Right lung (tissue), 5 donors: ENCODE results near the gene KRTCAP3. TPM values are rescaled to one million over a fixed set of nuclear protein-coding genes. Genes with fewer than 3 reads are reported as not detected.

Source experiments
- DNase-seq, 2 donors: peaks; one replicate each; pipeline ENCODE4 v3.0.0-alpha.2; 2013
- polyA plus RNA-seq, 5 donors: library from polyadenylated mRNA; unstranded; fragments of 120-200 nt; gene quantifications; one replicate each; pipeline versions ENCODE4 v1.2.1 to v1.2.3, GENCODE V29; 2013; ENCODE audit warnings: inconsistent platforms in 1 of 5, low replicate concordance in 1 of 5; ENCODE audit not compliant: insufficient read length in 5 of 5, insufficient read depth in 1 of 5

The KRTCAP3 gene
- polyA plus RNA-seq, 5 donors: 12.0 to 17.1 (median 12.9) TPM

GRCh38 chr2:27431395-27431794 is 10.8 kb upstream of the KRTCAP3 start:
- DNase-seq: no peak

GRCh38 chr2:27435628-27436027 is 6.6 kb upstream of the KRTCAP3 start:
- no peak for DNase-seq

- no peak for DNase-seq
Observed at GRCh38 chr2:27441226-27441926, 805 bp upstream of the KRTCAP3 start.

GRCh38 chr2:27442920-27443282 is 720 bp downstream of the KRTCAP3 start:
- DNase-seq: no peak

GRCh38 chr2:27445155-27445554 is 3.0 kb downstream of the KRTCAP3 start:
- no peak for DNase-seq

GRCh38 chr2:27445615-27446014 is 3.4 kb downstream of the KRTCAP3 start:
- no peak for DNase-seq

GRCh38 chr2:27446057-27446456 is 3.9 kb downstream of the KRTCAP3 start:
- no peak for DNase-seq

GRCh38 chr2:27448381-27448780 is 6.2 kb downstream of the KRTCAP3 start:
- DNase-seq: no peak

GRCh38 chr2:27451095-27451494 is 8.9 kb downstream of the KRTCAP3 start:
- DNase-seq: no peak

GRCh38 chr2:27453968-27454367 is 11.8 kb downstream of the KRTCAP3 start:
- DNase-seq: no peak

GRCh38 chr2:27461118-27461517 is 18.9 kb downstream of the KRTCAP3 start:
- no peak for DNase-seq

GRCh38 chr2:27464443-27464842 is 22.3 kb downstream of the KRTCAP3 start:
- DNase-seq: no peak

GRCh38 chr2:27471961-27472360 is 29.8 kb downstream of the KRTCAP3 start:
- DNase-seq: no peak

GRCh38 chr2:27485496-27485895 is 43.3 kb downstream of the KRTCAP3 start:
- no peak for DNase-seq

GRCh38 chr2:27489118-27489497 is 46.9 kb downstream of the KRTCAP3 start:
- peak in 1 of 2 donors; percentile 34 for DNase-seq

GRCh38 chr2:27489498-27490397 is 47.6 kb downstream of the KRTCAP3 start, which contains the start of gene IFT172:
TSS of gene IFT172 (minus strand) at chr2:27489743. CDS start at chr2:27489653, 90 bp downstream.
- DNase-seq: peak; percentile 96 to 97

GRCh38 chr2:27492557-27492956 is 50.4 kb downstream of the KRTCAP3 start:
- no peak for DNase-seq

- no peak for DNase-seq
Observed at GRCh38 chr2:27493948-27494283, 51.7 kb downstream of the KRTCAP3 start.

Other genes with a start within 250 kb of the KRTCAP3 start
- 100 to 1,000 TPM; 125 to 154 (median 136) TPM for gene ATRAID, start 230.3 kb upstream of the KRTCAP3 start, polyA plus RNA-seq
- gene SLC5A6, start 230.1 kb upstream of the KRTCAP3 start, polyA plus RNA-seq: 10 to 100 TPM; 24.7 to 38.8 (median 28.7) TPM
- gene CAD, start 225.0 kb upstream of the KRTCAP3 start, polyA plus RNA-seq: 10 to 100 TPM; 31.5 to 53.7 (median 35.7) TPM
- gene SLC30A3, start 179.3 kb upstream of the KRTCAP3 start, polyA plus RNA-seq: under 1 TPM; 0.24 to 0.61 (median 0.51) TPM
- under 1 TPM in 4 of 5 donors, not detected in 1; 0.14 to 0.53 (median 0.30) TPM for gene DNAJC5G, start 166.9 kb upstream of the KRTCAP3 start, polyA plus RNA-seq
- 1 to 10 TPM in 1 of 5 donors, under 1 TPM in 1, not detected in 3; 0.13 to 4.3 TPM for gene TRIM54, start 160.0 kb upstream of the KRTCAP3 start, polyA plus RNA-seq
- gene UCN, start 133.9 kb upstream of the KRTCAP3 start, polyA plus RNA-seq: 1 to 10 TPM; 1.1 to 3.4 (median 1.9) TPM
- gene MPV17, start 119.3 kb upstream of the KRTCAP3 start, polyA plus RNA-seq: 100 to 1,000 TPM in 1 of 5 donors, 10 to 100 TPM in 4; 80.7 to 114 (median 92.8) TPM
- 10 to 100 TPM; 55.7 to 65.1 (median 61.3) TPM for gene GTF3C2, start 85.6 kb upstream of the KRTCAP3 start, polyA plus RNA-seq
- gene EIF2B4, start 72.0 kb upstream of the KRTCAP3 start, polyA plus RNA-seq: 10 to 100 TPM; 50.6 to 61.7 (median 55.9) TPM
- gene SNX17, start 71.8 kb upstream of the KRTCAP3 start, polyA plus RNA-seq: 100 to 1,000 TPM in 2 of 5 donors, 10 to 100 TPM in 3; 83.8 to 120 (median 99.2) TPM
- gene ZNF513, start 61.6 kb upstream of the KRTCAP3 start, polyA plus RNA-seq: 10 to 100 TPM; 12.4 to 23.3 (median 14.5) TPM
- gene PPM1G, start 32.8 kb upstream of the KRTCAP3 start, polyA plus RNA-seq: 10 to 100 TPM; 69.0 to 87.8 (median 82.8) TPM
- 100 to 1,000 TPM; 125 to 139 (median 135) TPM for gene NRBP1, start 13.8 kb upstream of the KRTCAP3 start, polyA plus RNA-seq
- 10 to 100 TPM; 41.1 to 52.5 (median 49.4) TPM for gene IFT172, start 47.4 kb downstream of the KRTCAP3 start, polyA plus RNA-seq
- gene FNDC4, start 52.8 kb downstream of the KRTCAP3 start, polyA plus RNA-seq: 10 to 100 TPM; 13.4 to 17.1 (median 14.2) TPM
- 1 to 10 TPM in 3 of 5 donors, under 1 TPM in 2; 0.55 to 2.3 (median 1.2) TPM for gene GCKR, start 54.5 kb downstream of the KRTCAP3 start, polyA plus RNA-seq
- gene ZNF512, start 140.7 kb downstream of the KRTCAP3 start, polyA plus RNA-seq: 10 to 100 TPM; 61.9 to 89.3 (median 87.2) TPM
- 10 to 100 TPM; 11.6 to 15.9 (median 13.2) TPM for gene CCDC121, start 186.6 kb downstream of the KRTCAP3 start, polyA plus RNA-seq
- gene GPN1, start 186.7 kb downstream of the KRTCAP3 start, polyA plus RNA-seq: 10 to 100 TPM; 51.2 to 68.1 (median 64.2) TPM
- 10 to 100 TPM; 47.6 to 64.5 (median 59.9) TPM for gene SUPT7L, start 221.2 kb downstream of the KRTCAP3 start, polyA plus RNA-seq
- 10 to 100 TPM; 28.8 to 37.0 (median 34.3) TPM for gene SLC4A1AP, start 221.5 kb downstream of the KRTCAP3 start, polyA plus RNA-seq